Progenitor cell of endocrine pancreas (in vitro differentiated cells): ENCODE results near the gene PCCA. TPM values are rescaled to one million over a fixed set of nuclear protein-coding genes. Genes with fewer than 3 reads are reported as not detected.

Experiments used
- DNase-seq: peaks from one replicate; pipeline ENCODE4 v3.0.0; 2021; ENCODE audit warnings: low spot score; ENCODE audit not compliant: unreplicated experiment
- H3K27ac Mint-ChIP-seq: 2 replicates; pipeline ENCODE4 v1.8.0; 2021; ENCODE audit warnings: mild to moderate bottlenecking, moderate library complexity, mixed read lengths
- H3K27me3 Mint-ChIP-seq: 2 replicates; pipeline ENCODE4 v1.8.0; 2021; ENCODE audit warnings: mixed read lengths
- H3K36me3 Mint-ChIP-seq: 2 replicates; pipeline ENCODE4 v1.8.0; 2022; ENCODE audit warnings: mixed read lengths; ENCODE audit not compliant: insufficient read depth
- H3K4me1 Mint-ChIP-seq: 2 replicates; pipeline ENCODE4 v1.8.0; 2021; ENCODE audit warnings: low read depth, mixed read lengths
- H3K4me3 Mint-ChIP-seq: 2 replicates; pipeline ENCODE4 v1.8.0; 2021; ENCODE audit warnings: low read depth, mild to moderate bottlenecking, moderate library complexity, mixed read lengths
- H3K9me3 Mint-ChIP-seq: 2 replicates; pipeline ENCODE4 v1.8.0; 2021; ENCODE audit warnings: low read depth, mixed read lengths
- total RNA-seq: library from RNA; stranded (reverse); gene quantifications from 2 replicates; pipeline ENCODE4 v1.2.1, GENCODE V29; 2021
- TF ChIP-seq, protein P1 (sequence below): fragments of 200-600 bp; sonication (generic); IDR thresholded peaks from one replicate; pipeline ENCODE4 v1.5.0; 2021; ENCODE audit warnings: antibody characterized with exemption, mild to moderate bottlenecking; ENCODE audit not compliant: unreplicated experiment

The PCCA gene
- total RNA-seq, 1 donor from 2014 or later: 48.1 TPM

DNA sequence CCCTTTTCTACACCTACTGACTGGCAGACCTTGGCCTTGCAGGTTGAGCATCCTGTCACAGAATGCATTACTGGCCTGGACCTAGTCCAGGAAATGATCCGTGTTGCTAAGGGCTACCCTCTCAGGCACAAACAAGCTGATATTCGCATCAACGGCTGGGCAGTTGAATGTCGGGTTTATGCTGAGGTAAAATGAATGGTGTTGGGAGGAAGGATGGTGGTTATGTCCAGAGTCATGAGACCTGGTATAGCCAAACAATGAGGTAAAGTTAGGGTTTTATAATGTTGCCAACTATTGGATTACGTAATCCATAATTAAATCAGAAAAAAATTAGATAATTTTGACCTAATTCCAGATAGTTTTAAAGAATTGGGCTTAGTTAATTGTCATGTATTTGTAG lies 212.5 kb downstream of the PCCA start:
- no peak for DNase-seq
- Mint-ChIP-seq H3K36me3 (peaks cover 4% of the 10 kb centered on the region), H3K4me1 (no peaks in the 10 kb centered on the region), H3K27me3 (no peaks in the 10 kb centered on the region), H3K27ac (no peak overlapping the region), H3K4me3 (no peak overlapping the region), H3K9me3 (no peaks in the 10 kb centered on the region)
- TF ChIP-seq, protein P1, sequence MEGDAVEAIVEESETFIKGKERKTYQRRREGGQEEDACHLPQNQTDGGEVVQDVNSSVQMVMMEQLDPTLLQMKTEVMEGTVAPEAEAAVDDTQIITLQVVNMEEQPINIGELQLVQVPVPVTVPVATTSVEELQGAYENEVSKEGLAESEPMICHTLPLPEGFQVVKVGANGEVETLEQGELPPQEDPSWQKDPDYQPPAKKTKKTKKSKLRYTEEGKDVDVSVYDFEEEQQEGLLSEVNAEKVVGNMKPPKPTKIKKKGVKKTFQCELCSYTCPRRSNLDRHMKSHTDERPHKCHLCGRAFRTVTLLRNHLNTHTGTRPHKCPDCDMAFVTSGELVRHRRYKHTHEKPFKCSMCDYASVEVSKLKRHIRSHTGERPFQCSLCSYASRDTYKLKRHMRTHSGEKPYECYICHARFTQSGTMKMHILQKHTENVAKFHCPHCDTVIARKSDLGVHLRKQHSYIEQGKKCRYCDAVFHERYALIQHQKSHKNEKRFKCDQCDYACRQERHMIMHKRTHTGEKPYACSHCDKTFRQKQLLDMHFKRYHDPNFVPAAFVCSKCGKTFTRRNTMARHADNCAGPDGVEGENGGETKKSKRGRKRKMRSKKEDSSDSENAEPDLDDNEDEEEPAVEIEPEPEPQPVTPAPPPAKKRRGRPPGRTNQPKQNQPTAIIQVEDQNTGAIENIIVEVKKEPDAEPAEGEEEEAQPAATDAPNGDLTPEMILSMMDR: no peak

GRCh38 chr13:100302391-100302790 lies 213.5 kb downstream of the PCCA start:
- Mint-ChIP-seq H3K27ac (no peak overlapping the region), H3K36me3 (peaks cover 5% of the 10 kb centered on the region), H3K4me1 (no peaks in the 10 kb centered on the region), H3K4me3 (no peak overlapping the region), H3K27me3 (no peaks in the 10 kb centered on the region), H3K9me3 (no peaks in the 10 kb centered on the region)
- TF ChIP-seq, protein P1: no peak
- DNase-seq: no peak

DNA sequence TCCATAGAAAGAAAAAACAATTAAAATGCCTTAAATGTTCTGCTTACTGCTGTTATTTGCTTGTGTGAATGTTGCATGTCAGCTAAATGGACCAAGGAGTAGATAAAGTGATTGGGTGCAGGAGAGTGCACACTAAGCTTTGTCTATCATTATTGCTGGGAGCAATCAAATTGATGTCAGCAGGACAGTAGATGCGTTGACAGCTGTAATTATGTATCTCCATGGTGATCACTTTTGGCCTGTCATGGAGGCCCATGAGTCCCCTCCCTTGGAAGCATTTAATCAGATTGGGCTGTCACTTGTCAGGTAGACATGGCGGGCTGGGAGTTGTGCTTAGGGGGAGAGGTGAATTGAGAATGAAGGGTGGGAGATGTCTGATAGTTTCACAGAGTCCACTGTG lies 215.3 kb downstream of the PCCA start:
- Mint-ChIP-seq H3K36me3 (peaks cover 5% of the 10 kb centered on the region), H3K4me1 (no peaks in the 10 kb centered on the region), H3K9me3 (no peaks in the 10 kb centered on the region), H3K4me3 (no peak overlapping the region), H3K27ac (no peak overlapping the region), H3K27me3 (no peaks in the 10 kb centered on the region)
- TF ChIP-seq, protein P1: no peak
- DNase-seq: no peak

GRCh38 chr13:100305398-100305797 lies 216.5 kb downstream of the PCCA start:
- DNase-seq: no peak
- no peaks in the 10 kb centered on the region for H3K27me3 Mint-ChIP-seq
- no peak overlapping the region for H3K4me3 Mint-ChIP-seq
- H3K9me3 Mint-ChIP-seq: no peaks in the 10 kb centered on the region
- no peak overlapping the region for H3K27ac Mint-ChIP-seq
- no peaks in the 10 kb centered on the region for H3K4me1 Mint-ChIP-seq
- TF ChIP-seq, protein P1: no peak
- peaks cover 9% of the 10 kb centered on the region for H3K36me3 Mint-ChIP-seq

DNA sequence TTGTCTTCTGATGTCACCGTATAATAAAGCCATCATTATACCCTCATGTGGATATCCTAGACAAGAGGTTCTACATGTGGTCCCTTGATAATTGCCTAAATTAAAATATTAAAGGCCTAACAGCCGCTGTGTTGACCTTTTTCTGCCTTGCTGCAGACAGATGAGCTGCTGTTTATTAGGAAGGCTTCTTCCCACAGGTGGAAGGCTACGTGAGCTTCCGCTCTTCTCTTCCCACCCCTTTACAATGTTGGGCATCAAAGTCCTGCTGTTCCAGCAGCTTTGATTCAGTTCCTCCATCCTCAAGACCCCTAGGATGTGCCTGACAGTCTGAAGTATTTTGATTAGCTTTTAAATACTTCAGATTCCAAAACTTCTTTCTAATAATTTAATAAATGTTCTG lies 217.1 kb downstream of the PCCA start:
- Mint-ChIP-seq H3K36me3 (peaks cover 9% of the 10 kb centered on the region), H3K27me3 (no peaks in the 10 kb centered on the region), H3K4me1 (no peaks in the 10 kb centered on the region), H3K4me3 (no peak overlapping the region), H3K27ac (no peak overlapping the region), H3K9me3 (no peaks in the 10 kb centered on the region)
- DNase-seq: no peak
- TF ChIP-seq, protein P1: no peak
